ENCODE results near the gene LCORL. TPM values are rescaled to one million over a fixed set of nuclear protein-coding genes. Genes with fewer than 3 reads are reported as not detected.

The LCORL gene
- total and polyA plus RNA-seq, 3 donors from 2014 or later, result 9.7 to 43.7 (median 37.6) TPM

- H3K4me3 ChIP-seq, result no peak overlapping the region
- DNase-seq, result no peak
- H3K36me3 ChIP-seq (ENCODE audit: low read depth, missing control alignments), result no peaks in the 10 kb centered on the region
- 51 to 56% methylated on average over 2 of the region's 2 CpGs for WGBS, 2 donors
- H3K27me3 ChIP-seq, result no peaks in the 10 kb centered on the region
- intact Hi-C loops (cut with DNase I; ENCODE audit: low total_unique reads), result no loop called here
- H3K4me1 ChIP-seq, result no peaks in the 10 kb centered on the region
- H3K9me3 ChIP-seq, result no peaks in the 10 kb centered on the region
- TF ChIP-seq POLR2A (IDR thresholded peaks at IDR 0.05) (no peak), CTCF (IDR thresholded peaks at IDR 0.05) (no peak)
- peak overlapping the region in 1 of 2 donors; percentile 36 for H3K27ac ChIP-seq
These were observed 12.5 kb upstream of the LCORL start for GRCh38 chr4:18034099-18034498.

- Histone ChIP-seq H3K27ac (peak overlapping the region in 1 of 2 donors; percentile 36), H3K9me3 (no peaks in the 10 kb centered on the region), H3K27me3 (no peaks in the 10 kb centered on the region), H3K4me1 (no peaks in the 10 kb centered on the region), H3K36me3 (ENCODE audit: low read depth, missing control alignments) (no peaks in the 10 kb centered on the region), H3K4me3 (no peak overlapping the region)
- intact Hi-C loops (cut with DNase I; ENCODE audit: low total_unique reads), result no loop called here
- DNase-seq, result no peak
- 54 to 59% methylated on average over 2 of the region's 2 CpGs for WGBS, 2 donors
- no peak for TF ChIP-seq POLR2A (IDR thresholded peaks at IDR 0.05)
These were observed 11.8 kb upstream of the LCORL start for GRCh38 chr4:18033111-18034085.

DNA sequence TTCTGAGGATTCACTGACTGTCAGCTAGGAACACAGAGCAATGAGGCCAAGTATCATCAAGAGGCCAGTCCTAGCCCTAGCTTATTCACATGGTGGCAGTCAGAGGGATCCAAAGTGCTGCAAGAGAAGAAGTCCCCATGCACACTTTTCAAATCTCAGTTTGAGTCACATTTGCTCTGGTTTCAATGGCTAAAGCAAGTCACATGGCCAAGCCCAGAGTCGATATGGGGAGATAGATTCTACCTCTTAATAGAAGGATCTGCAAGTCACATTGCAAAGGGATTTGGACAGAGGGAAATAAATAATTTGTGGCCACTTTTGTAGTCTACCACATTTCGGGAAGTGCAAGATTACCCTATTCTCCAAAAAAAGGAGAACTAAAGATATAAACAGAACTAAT lies 3.7 kb upstream of the LCORL start:
- WGBS, 2 donors, result 84 to 92% methylated on average over 2 of the region's 2 CpGs
- H3K27ac ChIP-seq, result no peak overlapping the region
- intact Hi-C loops (cut with DNase I; ENCODE audit: low total_unique reads), result no loop called here
- no peak overlapping the region for H3K4me3 ChIP-seq
- no peak for DNase-seq
- no peaks in the 10 kb centered on the region for H3K9me3 ChIP-seq
- H3K36me3 ChIP-seq (ENCODE audit: low read depth, missing control alignments), result no peaks in the 10 kb centered on the region
- H3K27me3 ChIP-seq, result no peaks in the 10 kb centered on the region
- H3K4me1 ChIP-seq, result peaks cover under 1% of the 10 kb centered on the region
- TF ChIP-seq CTCF (IDR thresholded peaks at IDR 0.05) (no peak), POLR2A (IDR thresholded peaks at IDR 0.05) (no peak)

DNA sequence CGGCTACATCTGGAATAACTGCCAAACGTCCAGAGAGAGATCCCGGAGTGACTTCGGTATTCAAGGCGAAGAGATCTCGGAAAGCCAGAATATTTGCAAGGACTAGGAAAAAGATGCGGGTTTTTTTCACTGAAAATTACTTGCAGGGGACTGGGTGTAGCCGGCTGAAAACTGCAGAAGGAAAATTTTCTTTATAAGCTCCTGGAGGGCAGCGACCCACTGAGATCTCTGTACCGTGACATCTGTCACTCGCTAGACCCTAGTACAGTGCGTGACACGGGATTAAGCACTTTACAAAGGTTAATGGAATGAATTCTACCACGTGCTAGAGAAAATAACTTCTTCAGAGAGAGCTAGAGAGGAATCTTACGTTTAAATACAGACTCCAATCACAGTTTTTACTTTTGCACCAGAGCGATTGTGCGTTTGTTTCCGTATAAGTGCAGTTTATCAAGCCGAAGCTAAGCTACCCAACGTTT lies 1.1 kb upstream of the LCORL start:
- H3K4me1 ChIP-seq, result peaks cover 4% of the 10 kb centered on the region
- WGBS, 2 donors, result 1 to 2% methylated on average over 20 of the region's 20 CpGs
- peak overlapping the region; percentile 97 for H3K27ac ChIP-seq
- peak overlapping the region; percentile 98 to 100 for H3K4me3 ChIP-seq
- no peaks in the 10 kb centered on the region for H3K9me3 ChIP-seq
- DNase-seq, result no peak
- no peaks in the 10 kb centered on the region for H3K27me3 ChIP-seq
- TF ChIP-seq POLR2A (IDR thresholded peaks at IDR 0.05) (no peak), CTCF (IDR thresholded peaks at IDR 0.05) (no peak)
- no peaks in the 10 kb centered on the region for H3K36me3 ChIP-seq (ENCODE audit: low read depth, missing control alignments)
- intact Hi-C loops (cut with DNase I; ENCODE audit: low total_unique reads), result no loop called here

DNA sequence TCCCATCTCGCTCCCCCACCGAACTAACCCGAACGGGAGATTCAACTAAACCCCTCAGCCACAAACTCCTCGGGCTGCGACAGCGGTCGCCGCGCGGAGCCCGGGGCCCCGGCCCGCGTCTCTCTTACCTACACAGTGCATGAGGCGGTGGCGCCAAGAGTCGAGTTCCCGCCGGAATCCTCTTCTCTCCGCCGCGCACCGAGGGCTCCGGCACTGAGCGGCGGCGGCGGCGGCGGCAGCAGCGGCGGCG lies 160 bp downstream of the LCORL start:
- intact Hi-C loops (cut with DNase I; ENCODE audit: low total_unique reads), result no loop called here
- Histone ChIP-seq H3K36me3 (ENCODE audit: low read depth, missing control alignments) (no peaks in the 10 kb centered on the region), H3K4me1 (peaks cover 4% of the 10 kb centered on the region), H3K27ac (peak overlapping the region; percentile 97), H3K4me3 (peak overlapping the region; percentile 98 to 100), H3K9me3 (no peaks in the 10 kb centered on the region), H3K27me3 (no peaks in the 10 kb centered on the region)
- WGBS, 2 donors, result 1% methylated on average over 22 of the region's 34 CpGs; no CpG with 5 or more reads in 1 of the 2 donors
- TF ChIP-seq POLR2A (IDR thresholded peaks at IDR 0.05), result peak; percentile 76
- no peak for TF ChIP-seq CTCF (IDR thresholded peaks at IDR 0.05)
- no peak for DNase-seq
